ENCODE measurements around the gene GPATCH2L. TPM values are rescaled to one million over a fixed set of nuclear protein-coding genes. Genes with fewer than 3 reads are reported as not detected.

The GPATCH2L gene
- total RNA-seq, 1 experiment from 2014 or later: 76.7 TPM

GRCh38 chr14:76262641-76263040, 110.9 kb downstream of the GPATCH2L start:
- Histone ChIP-seq H2AK5ac (ENCODE audit: insufficient read length, low read length) (no peak overlapping the region), H4K91ac (ENCODE audit: insufficient read length, low read depth, low read length) (no peak overlapping the region), H3K23me2 (ENCODE audit: insufficient read length, low read depth, low read length, poor library complexity, severe bottlenecking) (no peaks in the 10 kb centered on the region), H2AFZ (ENCODE audit: low read length) (no peak overlapping the region), H3K56ac (ENCODE audit: insufficient read length, low read depth, low read length) (no peak overlapping the region), H3K79me1 (ENCODE audit: insufficient read depth, low read depth, low read length, poor library complexity, severe bottlenecking) (no peaks in the 10 kb centered on the region), H4K5ac (ENCODE audit: insufficient read length, low read depth, low read length) (no peak overlapping the region), H2BK20ac (ENCODE audit: low read depth, low read length, poor library complexity, severe bottlenecking) (no peak overlapping the region), H2BK120ac (ENCODE audit: low read depth, low read length, poor library complexity, severe bottlenecking) (no peak overlapping the region), H3K18ac (ENCODE audit: insufficient read length, low read depth, low read length) (no peak overlapping the region), H3K27me3 (ENCODE audit: insufficient read depth, low read length) (no peaks in the 10 kb centered on the region), H3K27ac (ENCODE audit: insufficient read length, low read depth, low read length) (no peak overlapping the region), H3K23ac (ENCODE audit: insufficient read length, low read depth, low read length) (no peak overlapping the region), H2BK15ac (ENCODE audit: low read depth, low read length) (no peak overlapping the region), H3K4me2 (ENCODE audit: insufficient read depth, insufficient read length, low read length) (no peak overlapping the region), H3K79me2 (ENCODE audit: insufficient read depth, low read length) (no peaks in the 10 kb centered on the region), H3T11ph (ENCODE audit: low read length) (no peak overlapping the region), H3K4me1 (ENCODE audit: insufficient read depth, low read length) (peaks cover 5% of the 10 kb centered on the region; the same call in 1 of the 2 replicates), H2BK5ac (ENCODE audit: insufficient read length, low read length) (no peak overlapping the region), H4K8ac (replicated peaks; ENCODE audit: insufficient read length, low read depth, low read length) (no peak overlapping the region), H4K20me1 (ENCODE audit: control insufficient read depth, insufficient read depth, insufficient read length) (no peaks in the 10 kb centered on the region), H3K4ac (ENCODE audit: low read depth, low read length) (no peak overlapping the region), H3K9ac (ENCODE audit: extremely low read depth, insufficient read length, low read length) (no peak overlapping the region), H3K14ac (ENCODE audit: insufficient read depth, low read length) (no peak overlapping the region), H2BK12ac (ENCODE audit: insufficient read length, low read depth, low read length) (no peak overlapping the region), H3K9me3 (ENCODE audit: control insufficient read depth, low read depth, low read length) (no peaks in the 10 kb centered on the region)
- no peaks in the 10 kb centered on the region; a peak in 1 of 5 replicates for H3K9me3 Mint-ChIP-seq
- no peak overlapping the region for H3K4me3 Mint-ChIP-seq
- H3K27me3 Mint-ChIP-seq (ENCODE audit: low read depth): peaks cover 7% of the 10 kb centered on the region
- no peak overlapping the region for H3K27ac Mint-ChIP-seq
- peaks cover 0 to 4% (median 0%) of the 10 kb centered on the region in 3 experiments; a peak in 2 of 7 replicates for H3K36me3 Mint-ChIP-seq (ENCODE audit: insufficient read depth in 1 of 3, low read depth in 3 of 3)
- TF ChIP-seq CTCF (conservative IDR thresholded peaks at IDR 0.05): no peak
- no CpG with 5 or more reads among the region's 5 CpGs for WGBS (ENCODE audit: extremely low coverage, insufficient read length, low lambda C conversion rate)
- H3K4me1 Mint-ChIP-seq: peaks cover 14 to 38% of the 10 kb centered on the region in 2 experiments
- DNase-seq: no peak

Other genes with a start within 250 kb of the GPATCH2L start
- gene TGFB3, start 169.9 kb upstream of the GPATCH2L start, total RNA-seq (2021): 0.20 and 0.37 TPM in 2 replicates
- 18.6 and 21.2 TPM in 2 replicates for gene IFT43, start 166.2 kb upstream of the GPATCH2L start, total RNA-seq (2021)
- gene ESRRB, start 224.2 kb downstream of the GPATCH2L start, total RNA-seq (2021): 0.11 TPM in 1 of 2 replicates, not detected in the other

All from H9 (cell line).